ENCODE data around the gene SULT6B1. TPM values are rescaled to one million over a fixed set of nuclear protein-coding genes. Genes with fewer than 3 reads are reported as not detected.
"Not testable (repeated sequence)": the region's sequence is repeated elsewhere in the genome, so short reads cannot be mapped to it uniquely, and the experiment has no call there.

Gene SULT6B1
- polyA plus RNA-seq, 3 donors from 2014 or later, result not detected

DNA sequence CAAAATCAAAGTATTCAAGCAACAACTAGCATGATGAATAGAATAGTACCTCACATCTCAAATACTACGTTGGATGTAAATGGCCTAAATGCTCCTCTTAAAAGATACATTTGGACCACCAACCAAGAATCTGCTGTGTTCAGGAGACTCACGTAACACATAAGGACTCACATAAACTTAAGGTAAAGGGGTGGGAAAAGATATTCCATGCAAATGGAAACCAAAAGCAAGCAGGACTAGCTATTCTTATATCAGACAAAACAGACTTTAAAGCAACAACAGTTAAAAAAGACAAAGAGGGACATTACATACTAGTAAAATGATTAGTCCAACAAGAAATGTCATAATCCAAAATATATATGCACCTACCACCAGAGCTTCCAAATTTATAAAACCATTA lies 18.3 kb upstream of the SULT6B1 start:
- Mint-ChIP-seq H3K9me3 (peaks cover 0 to 16% (median 8%) of the 10 kb centered on the region in 6 donors), H3K36me3 (peaks cover 70 to 86% (median 85%) of the 10 kb centered on the region in 3 donors), H3K4me1 (peaks cover 10 to 61% of the 10 kb centered on the region in 2 donors)
- H3K27me3 Mint-ChIP-seq (ENCODE audit: low read depth in 3 of 3); H3K4me3 Mint-ChIP-seq; DNase-seq; H3K27ac Mint-ChIP-seq: not testable (repeated sequence)

DNA sequence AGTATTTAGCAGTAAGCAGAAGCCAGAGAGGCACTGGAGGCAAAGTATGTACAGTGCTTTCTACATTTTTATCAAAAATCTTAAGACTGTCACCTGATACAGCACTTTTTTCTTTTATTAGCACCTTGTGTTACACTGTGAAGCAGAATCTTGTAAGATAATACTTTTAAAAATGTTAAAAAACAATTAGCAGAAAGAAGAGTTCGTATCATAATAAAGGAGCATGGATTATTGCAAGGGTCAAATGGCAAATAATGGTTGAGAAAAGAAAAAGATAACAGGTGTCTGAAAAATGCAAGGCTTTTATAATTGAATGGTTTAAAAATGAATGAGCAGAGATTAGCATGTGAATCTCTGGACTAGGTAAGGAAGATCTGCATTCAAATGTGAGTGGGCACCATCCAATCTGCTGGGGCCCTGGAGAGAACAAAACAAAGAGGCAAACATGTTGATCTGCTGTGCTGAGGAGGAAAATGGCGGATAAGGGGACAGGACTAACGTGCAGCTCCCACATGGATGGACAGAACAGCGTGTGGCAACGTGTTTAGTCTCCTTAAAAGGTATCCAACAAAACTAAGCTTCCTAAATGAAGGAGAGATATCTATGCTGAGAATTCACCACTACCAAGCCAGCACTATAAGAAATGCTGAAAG lies 17.3 kb upstream of the SULT6B1 start:
- Mint-ChIP-seq H3K4me3 (no peak overlapping the region), H3K36me3 (peaks cover 60 to 81% (median 77%) of the 10 kb centered on the region in 3 donors), H3K4me1 (peaks cover 12 to 70% of the 10 kb centered on the region in 2 donors), H3K9me3 (peaks cover 0 to 16% (median 8%) of the 10 kb centered on the region in 6 donors), H3K27me3 (ENCODE audit: low read depth in 3 of 3) (peaks cover 0 to 5% (median 2%) of the 10 kb centered on the region in 3 donors), H3K27ac (no peak overlapping the region)
- DNase-seq, result no peak

DNA sequence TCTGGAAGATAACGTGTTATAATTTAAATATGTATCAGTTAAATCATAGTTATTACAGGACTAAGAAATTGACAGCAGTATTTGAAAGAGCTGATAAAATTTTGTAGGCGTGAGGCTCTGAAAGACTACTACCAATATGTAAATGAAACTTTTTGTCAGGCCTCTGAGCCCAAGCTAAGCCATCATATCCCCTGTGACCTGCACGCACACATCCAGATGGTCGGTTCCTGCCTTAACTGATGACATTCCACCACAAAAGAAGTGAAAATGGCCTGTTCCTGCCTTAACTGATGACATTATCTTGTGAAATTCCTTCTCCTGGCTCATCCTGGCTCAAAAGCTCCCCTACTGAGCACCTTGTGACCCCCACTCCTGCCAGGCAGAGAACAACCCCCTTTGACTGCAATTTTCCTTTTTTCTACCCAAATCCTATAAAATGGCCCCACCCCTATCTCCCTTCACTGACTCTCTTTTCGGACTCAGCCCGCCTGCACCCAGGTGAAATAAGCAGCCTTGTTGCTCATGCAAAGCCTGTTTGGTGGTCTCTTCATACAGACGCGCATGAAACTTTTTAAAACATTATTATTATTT lies 16.7 kb upstream of the SULT6B1 start:
- H3K9me3 Mint-ChIP-seq, result peaks cover 0 to 15% (median 8%) of the 10 kb centered on the region in 6 donors
- peak overlapping the region in 1 of 6 donors; percentile 48 for H3K27ac Mint-ChIP-seq
- H3K27me3 Mint-ChIP-seq (ENCODE audit: low read depth in 3 of 3); DNase-seq; H3K4me3 Mint-ChIP-seq: not testable (repeated sequence)
- H3K36me3 Mint-ChIP-seq, result peaks cover 55 to 76% (median 72%) of the 10 kb centered on the region in 3 donors
- peaks cover 16 to 76% of the 10 kb centered on the region in 2 donors for H3K4me1 Mint-ChIP-seq

GRCh38 chr2:37203708-37204107 lies 15.2 kb upstream of the SULT6B1 start:
- Mint-ChIP-seq H3K27me3 (ENCODE audit: low read depth in 3 of 3) (peaks cover 0 to 3% (median 1%) of the 10 kb centered on the region in 3 donors), H3K9me3 (peaks cover 0 to 12% (median 8%) of the 10 kb centered on the region in 6 donors), H3K36me3 (peaks cover 41 to 66% (median 58%) of the 10 kb centered on the region in 3 donors), H3K4me3 (no peak overlapping the region), H3K27ac (peak overlapping the region in 4 of 6 donors; percentile 17 to 82 (median 26)), H3K4me1 (peaks cover 19 to 81% of the 10 kb centered on the region in 2 donors)
- DNase-seq, result no peak

DNA sequence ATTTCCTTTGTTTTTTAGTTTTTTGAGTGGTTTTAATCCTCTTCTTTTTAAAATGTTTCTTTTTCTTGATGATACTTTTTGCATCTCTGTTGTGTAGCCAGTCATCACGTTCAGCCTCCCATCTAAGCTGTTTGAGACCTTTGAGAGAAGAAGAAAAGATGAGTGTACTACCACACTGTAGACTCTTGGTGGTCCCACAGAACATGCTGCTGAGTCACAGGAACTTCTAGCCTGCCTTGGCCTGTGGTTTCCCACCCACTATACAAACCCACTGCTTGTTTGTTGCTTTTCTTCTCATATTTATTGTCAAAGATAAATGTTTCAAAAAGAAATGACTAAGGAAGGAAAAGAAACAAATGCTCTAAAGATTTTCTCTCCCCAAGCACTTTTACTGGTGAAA lies 13.3 kb upstream of the SULT6B1 start:
- H3K27ac Mint-ChIP-seq, result peak overlapping the region; percentile 47 to 87 (median 84)
- peaks cover 21 to 47% (median 38%) of the 10 kb centered on the region in 3 donors for H3K36me3 Mint-ChIP-seq
- DNase-seq, result peak; percentile 39 to 52 (median 52)
- peaks cover 0 to 3% (median 0%) of the 10 kb centered on the region in 6 donors for H3K9me3 Mint-ChIP-seq
- H3K27me3 Mint-ChIP-seq (ENCODE audit: low read depth in 3 of 3), result peaks cover 0 to 1% (median under 1%) of the 10 kb centered on the region in 3 donors
- H3K4me3 Mint-ChIP-seq, result peak overlapping the region; percentile 40 to 67 (median 62)
- peaks cover 29 to 81% of the 10 kb centered on the region in 2 donors for H3K4me1 Mint-ChIP-seq

DNA sequence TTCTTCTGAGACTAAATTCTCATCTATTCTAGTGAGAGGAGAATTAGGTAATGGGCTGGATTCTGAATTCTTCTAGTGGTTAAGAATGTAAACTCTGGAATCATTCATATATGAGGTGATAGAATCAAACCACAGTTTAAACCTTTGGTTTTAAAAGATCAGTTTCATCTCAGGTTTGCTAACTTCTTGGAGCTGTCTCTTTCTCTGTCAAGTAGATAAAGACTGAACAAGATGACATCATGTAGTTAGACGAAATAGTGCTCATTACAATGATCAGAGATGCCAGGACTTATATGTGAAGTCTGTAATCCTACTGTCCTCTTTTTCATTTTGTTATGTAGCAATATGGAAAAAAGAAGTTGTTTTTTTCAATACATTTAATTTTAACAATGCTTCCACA lies 12.7 kb upstream of the SULT6B1 start:
- Mint-ChIP-seq H3K36me3 (peaks cover 18 to 43% (median 33%) of the 10 kb centered on the region in 3 donors), H3K4me1 (peaks cover 30 to 83% of the 10 kb centered on the region in 2 donors), H3K9me3 (peaks cover 0 to 3% (median 0%) of the 10 kb centered on the region in 6 donors), H3K27me3 (ENCODE audit: low read depth in 3 of 3) (peaks cover 3 to 5% (median 4%) of the 10 kb centered on the region in 3 donors), H3K27ac (peak overlapping the region; percentile 40 to 86 (median 66)), H3K4me3 (no peak overlapping the region)
- DNase-seq, result no peak

DNA sequence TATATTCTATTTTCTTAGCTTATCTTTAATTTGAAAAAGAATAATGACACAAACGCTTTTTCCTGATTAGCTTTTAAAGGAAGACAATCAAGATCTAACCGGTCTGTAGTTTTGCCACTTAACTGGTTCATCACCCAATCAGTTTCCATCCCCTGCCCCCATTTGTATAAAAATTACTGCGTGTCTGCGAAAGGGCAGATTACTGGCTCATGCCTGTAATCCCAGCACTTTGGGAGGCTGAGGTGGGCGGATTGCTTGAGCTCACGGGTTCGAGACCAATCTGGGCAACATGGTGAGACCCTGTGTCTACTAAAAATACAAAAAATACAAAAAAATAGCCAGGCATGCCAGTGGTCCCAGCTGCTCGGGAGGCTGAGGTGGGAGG lies 10.2 kb upstream of the SULT6B1 start:
- peaks cover 0 to 2% (median 0%) of the 10 kb centered on the region in 6 donors for H3K9me3 Mint-ChIP-seq
- peaks cover 5 to 7% (median 6%) of the 10 kb centered on the region in 3 donors for H3K27me3 Mint-ChIP-seq (ENCODE audit: low read depth in 3 of 3)
- peak overlapping the region in 1 of 6 donors; percentile 24 for H3K27ac Mint-ChIP-seq
- peaks cover 3 to 18% (median 8%) of the 10 kb centered on the region in 3 donors for H3K36me3 Mint-ChIP-seq
- no peak for DNase-seq
- peaks cover 32 to 70% of the 10 kb centered on the region in 2 donors for H3K4me1 Mint-ChIP-seq
- peak overlapping the region in 2 of 5 donors; percentile 27 to 42 for H3K4me3 Mint-ChIP-seq

- Mint-ChIP-seq H3K27me3 (ENCODE audit: low read depth in 3 of 3) (peaks cover 5 to 6% (median 6%) of the 10 kb centered on the region in 3 donors), H3K4me1 (peaks cover 24 to 50% of the 10 kb centered on the region in 2 donors), H3K36me3 (peaks cover 0 to 5% (median 0%) of the 10 kb centered on the region in 3 donors), H3K27ac (peak within 1 kb of the TSS; percentile 91 to 100 (median 99)), H3K4me3 (peak within 1 kb of the TSS; percentile 96 to 100 (median 98)), H3K9me3 (peaks cover 0 to 2% (median 0%) of the 10 kb centered on the region in 6 donors)
- peak; percentile 86 to 91 (median 89) for DNase-seq
These were observed 8.1 kb upstream of the SULT6B1 start, which contains the start of gene CEBPZOS for GRCh38 chr2:37196320-37197195. CEBPZOS (plus strand) TSS chr2:37196496; CDS start chr2:37199705, 3,209 bp downstream.

DNA sequence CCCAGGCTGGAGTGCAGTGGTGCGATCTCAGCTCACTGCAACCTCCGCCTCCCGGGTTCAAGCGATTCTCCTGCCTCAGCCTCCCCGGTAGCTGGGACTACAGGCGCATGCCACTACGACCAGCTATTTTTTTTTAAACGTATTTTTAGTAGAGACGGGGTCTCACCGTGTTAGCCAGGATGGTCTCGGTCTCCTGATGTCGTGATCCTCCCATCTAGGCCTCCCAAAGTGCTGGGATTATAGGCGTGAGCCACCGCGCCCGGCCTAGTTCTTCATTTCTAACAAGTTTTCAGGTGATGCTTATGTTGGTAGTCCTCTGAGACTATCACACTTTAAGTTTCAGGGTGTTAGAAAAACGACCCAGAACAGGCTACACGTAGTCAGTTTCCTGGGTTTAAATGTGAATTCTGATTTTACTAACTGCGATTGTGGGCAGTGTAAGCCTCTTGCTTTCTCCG lies 7.4 kb upstream of the SULT6B1 start:
- H3K9me3 Mint-ChIP-seq; DNase-seq; H3K27me3 Mint-ChIP-seq (ENCODE audit: low read depth in 3 of 3); H3K36me3 Mint-ChIP-seq: not testable (repeated sequence)
- H3K4me1 Mint-ChIP-seq, result peaks cover 24 to 43% of the 10 kb centered on the region in 2 donors
- H3K27ac Mint-ChIP-seq, result peak overlapping the region; percentile 91 to 100 (median 99)
- peak overlapping the region; percentile 96 to 100 (median 98) for H3K4me3 Mint-ChIP-seq

DNA sequence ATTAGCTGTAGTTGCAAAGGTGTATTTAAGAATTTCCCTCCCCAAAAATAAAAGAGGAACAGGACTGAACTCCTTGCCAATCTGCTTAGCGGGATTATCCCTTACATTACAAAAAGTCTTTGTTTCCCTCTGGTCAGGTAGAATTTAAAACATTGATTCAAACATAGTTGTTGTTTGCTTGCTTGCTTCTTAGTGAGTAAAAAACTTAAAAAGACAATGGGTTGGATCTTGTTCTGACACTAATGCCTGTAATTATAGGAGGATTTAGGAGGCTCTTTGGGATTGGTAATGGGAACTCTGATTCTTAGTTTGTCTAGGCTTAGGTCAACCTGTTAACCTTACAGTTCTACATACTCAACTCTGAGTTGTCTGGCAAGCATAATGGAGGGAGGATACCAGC lies 4.1 kb upstream of the SULT6B1 start:
- Mint-ChIP-seq H3K4me1 (peaks cover 14 to 16% of the 10 kb centered on the region in 2 donors), H3K36me3 (no peaks in the 10 kb centered on the region), H3K9me3 (peaks cover 0 to 2% (median 0%) of the 10 kb centered on the region in 6 donors), H3K27ac (no peak overlapping the region), H3K4me3 (no peak overlapping the region), H3K27me3 (ENCODE audit: low read depth in 3 of 3) (peaks cover 5 to 10% (median 6%) of the 10 kb centered on the region in 3 donors)
- no peak for DNase-seq

GRCh38 chr2:37191747-37192146 lies 3.3 kb upstream of the SULT6B1 start:
- H3K9me3 Mint-ChIP-seq, result peaks cover 0 to 2% (median 0%) of the 10 kb centered on the region in 6 donors
- H3K4me1 Mint-ChIP-seq, result peaks cover 6 to 8% of the 10 kb centered on the region in 2 donors
- H3K27me3 Mint-ChIP-seq (ENCODE audit: low read depth in 3 of 3), result peaks cover 6 to 10% (median 8%) of the 10 kb centered on the region in 3 donors
- no peaks in the 10 kb centered on the region for H3K36me3 Mint-ChIP-seq
- no peak for DNase-seq
- no peak overlapping the region for H3K4me3 Mint-ChIP-seq
- no peak overlapping the region for H3K27ac Mint-ChIP-seq

GRCh38 chr2:37191253-37191652 lies 2.8 kb upstream of the SULT6B1 start:
- Mint-ChIP-seq H3K27ac (no peak overlapping the region), H3K4me1 (peaks cover 3 to 4% of the 10 kb centered on the region in 2 donors), H3K27me3 (ENCODE audit: low read depth in 3 of 3) (peaks cover 2 to 7% (median 5%) of the 10 kb centered on the region in 3 donors), H3K4me3 (no peak overlapping the region), H3K9me3 (peaks cover 0 to under 1% (median 0%) of the 10 kb centered on the region in 6 donors), H3K36me3 (no peaks in the 10 kb centered on the region)
- no peak for DNase-seq

DNA sequence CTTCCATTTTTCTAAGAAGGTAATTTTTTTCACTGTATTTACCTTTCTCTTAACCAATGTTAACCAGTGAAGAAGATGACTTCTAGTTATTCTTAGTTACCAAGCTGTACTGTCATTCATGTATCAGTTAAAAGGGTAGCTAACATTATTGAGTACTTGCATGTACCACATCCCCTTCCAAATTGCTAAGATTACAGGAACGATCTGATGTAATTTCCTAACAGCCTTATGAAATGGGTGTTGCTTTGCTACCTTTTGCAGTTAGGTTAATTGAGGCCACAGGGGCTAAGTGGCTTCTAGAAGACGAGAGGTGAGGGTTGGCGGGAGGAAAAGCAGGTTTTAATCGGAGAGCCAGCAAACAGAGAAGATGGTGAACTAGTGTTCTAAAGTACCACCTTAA lies 1.8 kb upstream of the SULT6B1 start:
- DNase-seq, result no peak
- Mint-ChIP-seq H3K4me3 (no peak overlapping the region), H3K27me3 (ENCODE audit: low read depth in 3 of 3) (peaks cover 3 to 6% (median 4%) of the 10 kb centered on the region in 3 donors), H3K9me3 (no peaks in the 10 kb centered on the region), H3K27ac (no peak overlapping the region), H3K4me1 (no peaks in the 10 kb centered on the region), H3K36me3 (no peaks in the 10 kb centered on the region)

Measured in immature natural killer cell (primary cell).